Esophagus (tissue), 2 donors: ENCODE measurements around the gene MDN1. TPM values are rescaled to one million over a fixed set of nuclear protein-coding genes. Genes with fewer than 3 reads are reported as not detected.

ENCODE experiments used
- H3K27ac ChIP-seq, 2 donors: one replicate each; pipeline ENCODE4 v1.5.1; 2013; ENCODE audit warnings: low read depth in 2 of 2, mild to moderate bottlenecking in 2 of 2, inconsistent platforms in 1 of 2, low read length in 1 of 2, moderate library complexity in 1 of 2
- H3K27me3 ChIP-seq, 2 donors: one replicate each; pipeline ENCODE4 v1.6.1; 2013; ENCODE audit warnings: low read length in 2 of 2, control low read depth in 1 of 2, mild to moderate bottlenecking in 1 of 2; ENCODE audit not compliant: insufficient read depth in 2 of 2, control insufficient read depth in 1 of 2
- H3K36me3 ChIP-seq, 2 donors: one replicate each; pipeline ENCODE4 v1.6.1; 2013; ENCODE audit warnings: low read length in 1 of 2; ENCODE audit not compliant: control insufficient read depth in 2 of 2, insufficient read depth in 2 of 2
- H3K4me1 ChIP-seq, 2 donors: one replicate each; pipeline ENCODE4 v1.6.1; 2013; ENCODE audit warnings: low read length in 1 of 2; ENCODE audit not compliant: control insufficient read depth in 2 of 2, insufficient read depth in 2 of 2
- H3K4me3 ChIP-seq, 2 donors: one replicate each; pipeline ENCODE4 v1.5.1; 2013; ENCODE audit warnings: low read length in 2 of 2, mild to moderate bottlenecking in 2 of 2, low read depth in 1 of 2, moderate library complexity in 1 of 2
- H3K9me3 ChIP-seq, 2 donors: one replicate each; pipeline ENCODE4 v1.6.1; 2013; ENCODE audit warnings: mild to moderate bottlenecking in 2 of 2, low read depth in 1 of 2, low read length in 1 of 2, moderate library complexity in 1 of 2; ENCODE audit not compliant: control insufficient read depth in 2 of 2, insufficient read depth in 1 of 2
- WGBS, 2 donors: extraction: QIAGEN DNeasy Blood & Tissue Kit; methylation state at CpG; one replicate each; pipeline ENCODE4 v1.1.7; 2013; 5-methylcytosine and 5-hydroxymethylcytosine counted together
- polyA plus RNA-seq, 2 donors: library from polyadenylated mRNA; stranded (reverse); fragments of 200-250 nt; gene quantifications; one replicate each; pipeline ENCODE4 v1.2.3, GENCODE V29; 2013
- donor health status: healthy with polysubstance abuse.
- donor health status: Bipolar disorder and iron deficiency.

The MDN1 gene
- polyA plus RNA-seq, 2 donors = 10.1 to 23.9 TPM

DNA sequence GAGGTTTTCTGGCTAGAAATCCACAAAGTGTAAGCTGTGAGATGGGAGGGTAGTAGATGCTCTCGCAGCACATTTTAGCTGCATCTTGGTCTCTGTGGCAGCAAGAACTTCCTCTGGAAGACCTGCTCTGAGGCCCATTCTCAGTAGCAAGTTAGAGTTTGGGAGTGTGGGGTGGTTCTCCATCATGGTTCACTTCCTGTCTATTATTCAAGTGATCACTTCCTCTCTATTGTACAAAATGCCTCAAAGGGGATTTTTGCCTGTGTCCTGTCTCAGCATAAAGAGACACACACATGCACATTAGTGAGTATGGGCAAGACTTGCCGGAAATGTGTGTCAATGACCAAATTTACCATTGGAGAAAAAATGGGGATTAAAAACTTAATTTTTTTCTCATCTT is 223.5 kb downstream of the MDN1 start:
- Histone ChIP-seq H3K4me3 (no peak overlapping the region), H3K27me3 (no peaks in the 10 kb centered on the region), H3K36me3 (no peaks in the 10 kb centered on the region), H3K9me3 (no peaks in the 10 kb centered on the region), H3K27ac (no peak overlapping the region), H3K4me1 (no peaks in the 10 kb centered on the region)
- 80 to 82% methylated on average over 2 of the region's 2 CpGs for WGBS, 2 donors

Other genes starting within 250 kb of the MDN1 start
- gene LYRM2, start 181.0 kb downstream of the MDN1 start, polyA plus RNA-seq = 10 to 100 TPM in 1 of 2 donors, 1 to 10 TPM in 1; 8.7 to 16.2 TPM
- gene CASP8AP2, start 10.1 kb upstream of the MDN1 start, polyA plus RNA-seq = 1 to 10 TPM; 3.2 to 4.4 TPM
- not detected for gene GJA10, start 74.7 kb upstream of the MDN1 start, polyA plus RNA-seq